ENCODE data around the gene LHB.

LHB gene

GRCh38 chr19:48970923-48971395 lies 45.9 kb downstream of the LHB start:
- DNase-seq, result no peak

DNA sequence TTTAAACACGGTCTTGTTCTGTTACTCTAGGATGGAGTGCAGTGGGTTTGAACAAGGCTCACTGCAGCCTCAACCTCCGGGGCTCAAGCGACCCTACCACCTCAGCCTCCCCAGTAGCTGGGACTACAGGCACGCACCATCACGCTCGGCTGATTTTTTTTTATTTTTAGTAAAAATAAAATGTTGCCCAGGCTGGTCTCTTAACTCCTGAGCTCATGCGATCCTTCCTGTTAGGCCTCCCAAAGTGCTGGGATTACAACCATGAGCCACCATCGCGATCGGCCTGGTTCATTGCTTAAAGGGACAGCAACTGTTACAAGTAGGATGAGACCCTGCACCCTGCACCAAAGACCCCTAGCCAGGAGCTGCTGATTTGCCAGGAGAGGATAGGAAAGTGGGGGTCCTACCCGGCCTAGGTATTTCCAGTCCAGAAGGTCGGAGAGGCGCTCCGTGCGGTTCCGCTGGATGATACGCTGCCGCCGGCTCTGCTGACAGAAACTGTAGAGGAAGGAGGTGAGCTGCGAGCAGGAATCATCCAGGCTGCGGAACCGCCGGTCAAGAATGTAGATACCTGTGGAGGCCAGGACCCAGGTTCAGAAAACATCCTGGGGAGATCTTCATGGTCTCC lies 46.6 kb downstream of the LHB start:
- DNase-seq, result no peak

DNA sequence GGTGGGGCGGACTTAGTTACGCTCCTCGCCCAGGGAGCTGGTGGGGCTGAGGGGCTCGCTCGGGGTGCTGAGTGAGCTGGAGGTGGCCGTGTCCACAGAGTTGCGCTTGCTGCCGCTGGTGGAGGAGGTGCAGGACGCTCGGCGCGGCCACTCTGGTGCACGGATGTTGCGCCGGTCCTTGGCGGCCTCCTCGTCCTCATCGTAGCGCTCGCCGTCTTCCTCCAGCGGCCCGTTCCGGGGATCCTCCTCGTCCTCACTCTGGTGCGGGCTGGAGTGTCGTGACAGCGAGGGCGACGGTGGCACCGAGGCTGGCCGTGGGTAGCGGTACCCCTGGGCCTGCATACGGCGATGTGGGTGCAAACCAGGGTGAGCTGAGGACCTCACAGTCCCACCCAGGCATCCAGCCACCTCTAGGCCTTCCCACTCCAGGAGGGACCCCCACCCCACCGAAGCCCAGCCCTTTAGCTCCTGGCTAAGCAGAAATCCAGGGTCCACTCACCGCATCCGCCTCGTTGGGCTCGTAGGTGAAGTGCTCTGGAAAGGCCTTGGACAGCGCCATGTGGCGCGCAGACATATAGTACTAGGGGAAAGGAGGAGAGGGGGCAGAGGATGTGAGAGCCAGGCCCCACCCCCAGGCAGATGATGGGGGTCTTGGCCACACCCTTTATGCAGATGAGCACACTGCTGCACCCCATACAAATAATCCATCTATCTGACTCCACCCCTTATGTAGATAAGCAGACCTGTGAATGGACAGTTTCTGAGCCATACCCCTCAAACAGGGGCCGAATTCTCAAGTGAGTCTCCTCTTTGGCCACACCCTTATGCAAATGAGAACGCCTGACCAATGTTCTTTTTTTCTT lies 47.4 kb downstream of the LHB start:
- DNase-seq, result no peak

DNA sequence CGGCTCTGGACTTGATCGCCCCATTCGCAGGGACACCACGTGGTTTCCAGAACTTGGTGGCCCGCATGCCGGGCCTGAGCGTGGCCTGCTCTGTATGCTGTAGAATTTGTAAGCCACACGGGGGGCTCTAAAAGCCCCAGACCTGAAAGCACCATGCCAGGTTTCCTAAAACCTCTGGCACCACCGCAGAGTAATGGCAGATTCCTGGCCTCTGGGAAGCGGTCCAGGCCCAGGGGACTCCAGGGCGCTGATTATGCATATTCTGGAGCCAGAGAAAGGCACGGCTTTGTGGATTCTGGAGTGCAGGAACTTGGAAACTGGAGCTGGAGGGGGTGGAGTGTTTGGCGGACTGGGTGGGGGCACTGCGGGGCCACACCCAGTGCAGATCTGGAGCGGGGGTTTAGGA lies 48.1 kb downstream of the LHB start:
- no peak for DNase-seq

DNA sequence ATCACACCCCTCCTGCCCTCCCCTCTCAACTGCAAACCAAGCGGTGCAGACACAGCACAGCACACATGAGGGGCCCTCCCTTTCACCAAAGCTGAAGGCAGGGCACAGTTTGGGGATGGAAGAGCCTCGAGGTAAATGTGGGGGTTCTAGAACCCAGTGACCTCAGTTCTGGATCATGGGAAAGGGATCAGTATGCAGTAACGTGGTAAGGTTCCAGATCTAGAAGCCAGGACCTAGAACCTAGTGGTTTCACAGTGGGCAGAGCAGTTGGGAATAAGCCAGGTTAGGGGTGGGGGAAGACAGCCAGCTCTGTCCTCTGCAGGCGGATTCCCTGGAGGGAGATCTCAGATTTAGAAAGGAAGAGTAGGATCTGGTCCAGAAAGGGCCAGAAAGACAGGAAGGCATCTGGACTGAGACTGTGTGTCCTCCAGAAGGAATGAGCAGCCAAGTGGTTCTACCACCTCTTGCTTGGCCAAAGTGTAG lies 48.7 kb downstream of the LHB start:
- no peak for DNase-seq

- DNase-seq, result no peak
Measured at GRCh38 chr19:48967346-48968178, 49.3 kb downstream of the LHB start.

- DNase-seq, result no peak
Measured at GRCh38 chr19:48966541-48967345, 50.1 kb downstream of the LHB start.

Measured in DMS79 (cell line).